IMR-90 (cell line): ENCODE measurements around the gene CCDC88B. TPM values are rescaled to one million over a fixed set of nuclear protein-coding genes. Genes with fewer than 3 reads are reported as not detected.

ENCODE experiments used
- microRNA-seq, 2 experiments: library from miRNA; stranded (forward) in 1 of 2; unstranded in 1 of 2; fragments of 10-50 nt in 1 of 2; fragments of <30 nt in 1 of 2; gene quantifications in 1 of 2; microRNA quantifications in 1 of 2; one replicate each; pipeline versions ENCODE3 to v1.1.0; 2013 to 2020; ENCODE audit not compliant: insufficient read depth in 1 of 2, insufficient read length in 1 of 2, unreplicated experiment in 1 of 2
- polyA plus RNA-seq, 3 experiments: library from polyadenylated mRNA; depleted of rRNA; stranded (reverse); fragments of >200 nt; gene quantifications; 2 replicates each; pipeline ENCODE4 v1.2.3, GENCODE V29; 2012; ENCODE audit warnings: low replicate concordance in 1 of 3
- small RNA-seq, 5 experiments: library from RNA; depleted of rRNA; stranded (forward); fragments of <200 nt; gene quantifications; one replicate each; pipeline ENCODE3, GENCODE V24; 2012
- total RNA-seq: library from RNA; depleted of rRNA; stranded (reverse); fragments of >200 nt; gene quantifications from 2 replicates; pipeline ENCODE4 v1.2.3, GENCODE V29; 2012; rRNA removed

The CCDC88B gene
- total and polyA plus RNA-seq, 2 of the 4 experiments (the other 2 are of a cell fraction) = 1.3 to 2.5 TPM

Small RNA genes lying within 50 kb of the gene (microRNA-seq; reads per million reads assigned to microRNA genes)
- gene MIR1237 (ENCODE audit: insufficient read depth in 1 of 2, insufficient read length in 1 of 2, unreplicated experiment in 1 of 2) = 0 to 6.9 reads per million in 2 experiments
- gene MIR7155 (ENCODE audit: insufficient read depth in 1 of 2, insufficient read length in 1 of 2, unreplicated experiment in 1 of 2) = 0 reads per million in 2 experiments
- gene RF00019 (ENCODE audit: insufficient read depth, insufficient read length) = not detected

Small RNA genes lying within 50 kb of the gene (small RNA-seq; reads per million reads assigned to genes)
- 0 to 2.4 (median 1.1) reads per million in 5 experiments for gene MIR1237
- 0 to 1.5 (median 0) reads per million in 5 experiments for gene MIR7155
- gene RF00019 = 0 reads per million in 5 experiments

Other genes with a start within 250 kb of the CCDC88B start
- gene MACROD1, start 174.1 kb upstream of the CCDC88B start, total RNA-seq = 2.5 and 4.2 TPM in 2 replicates
- 9.3 and 10.9 TPM in 2 replicates for gene MACROD1, start 174.1 kb upstream of the CCDC88B start, polyA plus RNA-seq (2012; rRNA removed)
- gene STIP1, start 154.0 kb upstream of the CCDC88B start, total RNA-seq = 363 and 489 TPM in 2 replicates
- gene STIP1, start 154.0 kb upstream of the CCDC88B start, polyA plus RNA-seq (2012; rRNA removed) = 189 and 201 TPM in 2 replicates
- gene FERMT3, start 133.5 kb upstream of the CCDC88B start, total RNA-seq = 0.36 and 0.56 TPM in 2 replicates
- gene FERMT3, start 133.5 kb upstream of the CCDC88B start, polyA plus RNA-seq (2012; rRNA removed) = 2.3 and 2.5 TPM in 2 replicates
- gene TRPT1, start 114.0 kb upstream of the CCDC88B start, total RNA-seq = 43.0 and 81.9 TPM in 2 replicates
- gene TRPT1, start 114.0 kb upstream of the CCDC88B start, polyA plus RNA-seq (2012; rRNA removed) = 63.2 and 64.2 TPM in 2 replicates
- gene NUDT22, start 113.9 kb upstream of the CCDC88B start, total RNA-seq = 21.3 and 24.4 TPM in 2 replicates
- 44.6 and 55.3 TPM in 2 replicates for gene NUDT22, start 113.9 kb upstream of the CCDC88B start, polyA plus RNA-seq (2012; rRNA removed)
- 2.2 and 3.9 TPM in 2 replicates for gene DNAJC4, start 109.7 kb upstream of the CCDC88B start, total RNA-seq
- 22.8 and 30.3 TPM in 2 replicates for gene DNAJC4, start 109.7 kb upstream of the CCDC88B start, polyA plus RNA-seq (2012; rRNA removed)
- 3.0 and 3.9 TPM in 2 replicates for gene VEGFB, start 105.6 kb upstream of the CCDC88B start, total RNA-seq
- 23.9 and 25.1 TPM in 2 replicates for gene VEGFB, start 105.6 kb upstream of the CCDC88B start, polyA plus RNA-seq (2012; rRNA removed)
- 36.2 and 62.5 TPM in 2 replicates for gene FKBP2, start 99.1 kb upstream of the CCDC88B start, total RNA-seq
- 68.6 and 76.4 TPM in 2 replicates for gene FKBP2, start 99.1 kb upstream of the CCDC88B start, polyA plus RNA-seq (2012; rRNA removed)
- gene PPP1R14B, start 93.3 kb upstream of the CCDC88B start, total RNA-seq = 176 and 206 TPM in 2 replicates
- gene PPP1R14B, start 93.3 kb upstream of the CCDC88B start, polyA plus RNA-seq (2012; rRNA removed) = 257 and 355 TPM in 2 replicates
- 24.9 and 26.9 TPM in 2 replicates for gene PLCB3, start 88.7 kb upstream of the CCDC88B start, total RNA-seq
- gene PLCB3, start 88.7 kb upstream of the CCDC88B start, polyA plus RNA-seq (2012; rRNA removed) = 23.9 and 25.9 TPM in 2 replicates
- gene BAD, start 55.5 kb upstream of the CCDC88B start, total RNA-seq = 27.5 and 30.3 TPM in 2 replicates
- 68.0 and 88.6 TPM in 2 replicates for gene BAD, start 55.5 kb upstream of the CCDC88B start, polyA plus RNA-seq (2012; rRNA removed)
- 2.8 and 3.6 TPM in 2 replicates for gene GPR137, start 54.4 kb upstream of the CCDC88B start, total RNA-seq
- 26.0 and 31.8 TPM in 2 replicates for gene GPR137, start 54.4 kb upstream of the CCDC88B start, polyA plus RNA-seq (2012; rRNA removed)
- gene KCNK4, start 48.9 kb upstream of the CCDC88B start, total RNA-seq = not detected in 2 replicates
- gene KCNK4, start 48.9 kb upstream of the CCDC88B start, polyA plus RNA-seq (2012; rRNA removed) = not detected in 2 replicates
- gene CATSPERZ, start 39.8 kb upstream of the CCDC88B start, total RNA-seq = not detected in 2 replicates
- gene CATSPERZ, start 39.8 kb upstream of the CCDC88B start, polyA plus RNA-seq (2012; rRNA removed) = not detected in 2 replicates
- gene ESRRA, start 34.7 kb upstream of the CCDC88B start, total RNA-seq = 10.2 and 10.3 TPM in 2 replicates
- 15.0 and 15.8 TPM in 2 replicates for gene ESRRA, start 34.7 kb upstream of the CCDC88B start, polyA plus RNA-seq (2012; rRNA removed)
- gene TRMT112, start 22.6 kb upstream of the CCDC88B start, total RNA-seq = 202 and 206 TPM in 2 replicates
- gene TRMT112, start 22.6 kb upstream of the CCDC88B start, polyA plus RNA-seq (2012; rRNA removed) = 173 and 206 TPM in 2 replicates
- gene PRDX5, start 22.1 kb upstream of the CCDC88B start, total RNA-seq = 120 and 160 TPM in 2 replicates
- 292 and 332 TPM in 2 replicates for gene PRDX5, start 22.1 kb upstream of the CCDC88B start, polyA plus RNA-seq (2012; rRNA removed)
- gene RPS6KA4, start 19.0 kb downstream of the CCDC88B start, total RNA-seq = 43.3 and 52.9 TPM in 2 replicates
- 38.8 and 46.7 TPM in 2 replicates for gene RPS6KA4, start 19.0 kb downstream of the CCDC88B start, polyA plus RNA-seq (2012; rRNA removed)
- gene SLC22A11, start 215.7 kb downstream of the CCDC88B start, total RNA-seq = not detected in 2 replicates
- not detected in 2 replicates for gene SLC22A11, start 215.7 kb downstream of the CCDC88B start, polyA plus RNA-seq (2012; rRNA removed)